ENCODE results near the gene KCNMB2.

DNA sequence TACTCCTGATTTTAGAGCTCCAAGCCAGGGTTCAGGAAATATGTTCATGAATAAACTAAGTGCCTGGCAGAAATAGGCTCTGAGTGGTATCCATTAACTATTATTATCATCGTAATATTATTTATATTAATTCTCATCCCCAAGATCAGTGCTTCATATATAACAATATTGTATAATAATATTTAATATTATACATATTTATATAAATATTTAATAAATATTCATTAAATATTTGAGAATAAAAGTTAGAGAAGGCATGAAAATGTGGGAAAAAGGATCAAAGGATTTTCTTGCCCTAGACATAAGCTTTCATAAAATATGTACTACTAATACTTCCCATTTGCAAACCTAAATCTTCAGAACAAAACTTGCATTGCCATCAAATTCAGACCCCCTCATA is 338.9 kb downstream of the KCNMB2 start:
- TF ChIP-seq POLR2AphosphoS5 (IDR thresholded peaks at IDR 0.05; ENCODE audit: borderline replicate concordance, low read depth, low read length): no peak
- no peak for TF ChIP-seq EZH2 (IDR thresholded peaks at IDR 0.05)
- no peak for TF ChIP-seq FOXP2 (optimal IDR thresholded peaks at IDR 0.05; ENCODE audit: control extremely low read depth, extremely low read length, insufficient read depth)

All from SK-N-MC (cell line).